GM18873 (cell line): ENCODE data around the gene TSN.
"Not testable (repeated sequence)": the region's sequence is repeated elsewhere in the genome, so short reads cannot be mapped to it uniquely, and the experiment has no call there.

Experiments
- ATAC-seq: cut with Tn5 transposase; IDR thresholded peaks from one replicate; pipeline ENCODE4 v1.9.1; 2021; ENCODE audit warnings: mild to moderate bottlenecking, moderate library complexity, moderate number of reproducible peaks; ENCODE audit not compliant: unreplicated experiment, low FRiP score

Gene TSN

GRCh38 chr2:121755237-121756111, at the start of gene TSN:
Gene TSN (plus strand): TSS chr2:121755651. CDS start chr2:121755780, 129 bp downstream.
- ATAC-seq: peak; percentile 98

GRCh38 chr2:121705958-121706357, 49.5 kb upstream of the TSN start:
- ATAC-seq: no peak

GRCh38 chr2:121707344-121707919, 48.0 kb upstream of the TSN start:
- no peak for ATAC-seq

- ATAC-seq: no peak
These were observed 47.5 kb upstream of the TSN start for GRCh38 chr2:121707920-121708361.

- ATAC-seq: no peak
These were observed 45.5 kb upstream of the TSN start for GRCh38 chr2:121709776-121710469.

GRCh38 chr2:121710470-121711170, 44.8 kb upstream of the TSN start:
- ATAC-seq: no peak

GRCh38 chr2:121711481-121711880, 44.0 kb upstream of the TSN start:
- not testable (repeated sequence) for ATAC-seq

- ATAC-seq: no peak
These were observed 39.3 kb upstream of the TSN start for GRCh38 chr2:121716126-121716525.

GRCh38 chr2:121717529-121717928, 37.9 kb upstream of the TSN start:
- ATAC-seq: no peak

- ATAC-seq: no peak
These were observed 33.5 kb upstream of the TSN start for GRCh38 chr2:121721926-121722325.

- no peak for ATAC-seq
These were observed 33.0 kb upstream of the TSN start for GRCh38 chr2:121722479-121722878.

- no peak for ATAC-seq
These were observed 32.1 kb upstream of the TSN start for GRCh38 chr2:121723316-121723715.

- ATAC-seq: no peak
These were observed 28.1 kb upstream of the TSN start for GRCh38 chr2:121727332-121727731.

- ATAC-seq: no peak
These were observed 27.5 kb upstream of the TSN start for GRCh38 chr2:121727950-121728349.

GRCh38 chr2:121731366-121731765, 24.1 kb upstream of the TSN start:
- ATAC-seq: no peak

GRCh38 chr2:121734544-121734943, 20.9 kb upstream of the TSN start:
- not testable (repeated sequence) for ATAC-seq

GRCh38 chr2:121735518-121736074, 19.9 kb upstream of the TSN start:
- ATAC-seq: no peak

GRCh38 chr2:121736140-121736461, 19.4 kb upstream of the TSN start:
- no peak for ATAC-seq

GRCh38 chr2:121736462-121737336, 18.8 kb upstream of the TSN start, which contains the start of gene NIFK:
Gene NIFK (minus strand): TSS chr2:121736875. CDS start chr2:121736850, 25 bp downstream.
- peak; percentile 76 for ATAC-seq
